Non-pigmented ciliary epithelial cell (primary cell): ENCODE results near the gene BNIP1.

Experiments used
- DNase-seq: peaks from one replicate; pipeline ENCODE4 v3.0.0-alpha.2; 2010; ENCODE audit warnings: low read depth

BNIP1 gene

DNA sequence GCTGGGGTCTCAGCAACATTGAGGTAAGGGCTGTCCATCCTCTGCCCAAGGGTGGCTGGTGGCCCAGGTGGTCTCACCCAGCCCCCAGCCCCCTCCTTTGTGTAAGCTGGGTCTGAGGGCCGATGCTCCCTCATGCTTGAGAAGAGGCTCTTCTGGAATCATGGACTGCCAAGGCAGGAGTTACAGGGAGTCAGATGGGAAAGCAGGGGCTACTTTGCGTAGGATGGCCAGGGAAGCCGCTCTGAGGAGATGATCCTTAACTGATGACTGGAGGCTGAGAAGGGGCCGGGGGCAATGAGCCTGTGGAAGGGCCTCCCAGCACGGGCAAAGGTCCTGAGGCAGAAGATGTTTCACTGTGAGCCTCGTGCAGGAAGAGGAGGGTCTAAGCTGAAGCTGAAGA, 67.0 kb downstream of the BNIP1 start:
- no peak for DNase-seq

DNA sequence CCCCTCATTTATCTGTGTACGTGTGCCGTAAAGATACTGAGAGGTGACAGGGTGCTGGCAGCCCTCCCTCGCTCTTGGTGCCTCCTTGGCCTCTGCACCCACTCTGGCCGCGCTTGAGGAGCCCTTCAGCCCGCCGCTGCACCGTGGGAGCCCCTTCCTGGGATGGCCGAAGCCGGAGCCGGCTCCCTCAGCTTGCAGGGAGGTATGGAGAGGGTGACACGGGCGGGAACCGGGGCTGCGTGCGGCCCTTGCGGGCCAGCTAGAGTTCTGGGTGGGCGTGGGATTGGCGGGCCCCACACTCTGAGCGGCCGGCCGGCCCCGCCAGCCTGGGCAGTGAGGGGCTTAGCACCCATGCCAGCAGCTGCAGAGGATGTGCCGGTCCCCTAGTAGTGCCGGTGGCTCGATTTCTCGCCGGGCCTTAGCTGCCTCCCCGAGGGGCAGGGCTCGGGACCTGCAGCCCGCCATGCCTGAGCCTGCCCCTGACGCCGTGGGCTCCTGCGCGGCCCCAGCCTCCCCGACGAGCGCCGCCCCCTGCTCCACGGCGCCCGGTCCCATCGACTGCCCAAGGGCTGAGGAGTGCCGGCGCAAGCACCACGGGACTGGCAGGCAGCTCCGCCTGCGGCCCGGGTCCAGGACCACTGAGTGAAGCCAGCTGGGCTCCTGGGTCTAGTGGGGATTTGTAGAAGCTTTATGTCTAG, 69.1 kb downstream of the BNIP1 start:
- DNase-seq: no peak
